ENCODE data around the gene TMC4.

DNA sequence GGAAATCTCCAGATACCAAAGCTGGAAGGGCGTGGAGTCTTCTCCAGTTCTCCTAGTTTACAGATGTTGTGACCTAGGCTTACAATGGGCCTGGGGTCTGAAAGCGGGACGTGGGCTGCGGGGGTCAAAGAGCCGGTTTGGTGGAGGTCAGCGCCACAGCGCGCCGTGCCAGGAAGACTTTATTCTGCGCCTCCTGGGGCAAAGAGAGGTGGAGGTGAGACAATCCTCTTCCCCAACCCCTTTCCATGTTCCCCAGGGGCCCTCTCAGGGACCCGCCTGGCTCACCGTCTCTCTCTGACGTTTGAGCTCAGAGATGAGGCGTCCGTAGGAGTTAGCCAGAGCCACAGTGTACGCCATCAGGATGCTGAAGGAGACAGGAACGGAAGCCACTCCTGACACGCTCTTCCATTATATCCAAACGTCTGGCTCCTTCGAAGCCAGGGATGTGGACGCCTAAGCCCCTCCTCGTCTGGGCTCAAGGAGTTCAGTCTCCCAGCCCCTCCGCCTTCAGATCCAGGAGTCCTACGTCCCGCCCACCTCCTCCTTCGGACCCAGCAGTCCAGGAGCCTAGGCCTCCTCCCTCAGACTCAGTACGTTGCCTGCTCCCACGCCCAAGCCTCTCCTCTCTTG is 12.7 kb downstream of the TMC4 start:
- no peak for TF ChIP-seq EZH2phosphoT487 (IDR thresholded peaks at IDR 0.05; ENCODE audit: low read depth)
- TF ChIP-seq, protein P1, sequence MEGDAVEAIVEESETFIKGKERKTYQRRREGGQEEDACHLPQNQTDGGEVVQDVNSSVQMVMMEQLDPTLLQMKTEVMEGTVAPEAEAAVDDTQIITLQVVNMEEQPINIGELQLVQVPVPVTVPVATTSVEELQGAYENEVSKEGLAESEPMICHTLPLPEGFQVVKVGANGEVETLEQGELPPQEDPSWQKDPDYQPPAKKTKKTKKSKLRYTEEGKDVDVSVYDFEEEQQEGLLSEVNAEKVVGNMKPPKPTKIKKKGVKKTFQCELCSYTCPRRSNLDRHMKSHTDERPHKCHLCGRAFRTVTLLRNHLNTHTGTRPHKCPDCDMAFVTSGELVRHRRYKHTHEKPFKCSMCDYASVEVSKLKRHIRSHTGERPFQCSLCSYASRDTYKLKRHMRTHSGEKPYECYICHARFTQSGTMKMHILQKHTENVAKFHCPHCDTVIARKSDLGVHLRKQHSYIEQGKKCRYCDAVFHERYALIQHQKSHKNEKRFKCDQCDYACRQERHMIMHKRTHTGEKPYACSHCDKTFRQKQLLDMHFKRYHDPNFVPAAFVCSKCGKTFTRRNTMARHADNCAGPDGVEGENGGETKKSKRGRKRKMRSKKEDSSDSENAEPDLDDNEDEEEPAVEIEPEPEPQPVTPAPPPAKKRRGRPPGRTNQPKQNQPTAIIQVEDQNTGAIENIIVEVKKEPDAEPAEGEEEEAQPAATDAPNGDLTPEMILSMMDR (IDR thresholded peaks at IDR 0.05; ENCODE audit: low read depth, low read length) = no peak

All from OCI-LY3 (cell line).